K562 (cell line): ENCODE results near the gene IPO8. TPM values are rescaled to one million over a fixed set of nuclear protein-coding genes. Genes with fewer than 3 reads are reported as not detected.

Source experiments
- ATAC-seq: fragments of 200-7000 bp; cut with Tn5 transposase; 3 replicates; pipeline ENCODE4 v1.9.1; 2020; ENCODE audit warnings: moderate library complexity
- BruUV-seq: library from RNA; stranded (reverse); fragments of 400-500 nt; replicated peaks from 2 replicates; lab custom pipeline; 2021; lab: Mats Ljungman, UMichigan
- CTCF ChIA-PET: fragments of 300-600 bp; formaldehyde crosslinking; extraction: SDS; loops from one replicate; lab custom pipeline; 2021; ENCODE audit warnings: low intra/inter-chr PET ratio; lab: Yijun Ruan, JAX
- POLR2A ChIA-PET: fragments of 300-600, 350-650 bp; sonication (Branson Sonifier 250); formaldehyde crosslinking; extraction: SDS; loops from one replicate; lab custom pipeline; 2021; ENCODE audit warnings: antibody characterized with exemption, inconsistent platforms; lab: Yijun Ruan, JAX
- DNase-seq, 4 experiments: peaks; one replicate each; pipeline versions ENCODE4 v3.0.0 to v3.0.0-alpha.2; 2011 to 2018; ENCODE audit warnings: low spot score in 3 of 4, mixed read lengths in 3 of 4; ENCODE audit errors: extremely low read depth in 1 of 4
- FAIRE-seq: peaks from 2 replicates; lab custom pipeline; 2011; peaks lifted over from hg19 to GRCh38; lab: Jason Lieb, UNC
- H2AFZ ChIP-seq: 2 replicates; pipeline ENCODE4 v1.6.0; 2011; ENCODE audit warnings: low read depth, low read length, control low read depth, inconsistent platforms
- H3K27ac ChIP-seq: fragments of 200-600 bp; 3 replicates; pipeline ENCODE4 v1.8.0; 2011; ENCODE audit warnings: low read depth, mild to moderate bottlenecking, control low read depth, inconsistent platforms, low read length, moderate library complexity, mixed read lengths; ENCODE audit errors: extremely low read depth
- H3K27me3 ChIP-seq, 2 experiments: fragments of 300-600 bp in 1 of 2; 2 replicates in 1 of 2; 3 replicates in 1 of 2; pipeline versions ENCODE4 v1.6.0 to v1.8.0; 2011; ENCODE audit warnings: inconsistent platforms in 2 of 2, low read length in 2 of 2, mild to moderate bottlenecking in 1 of 2, mixed read lengths in 1 of 2, moderate library complexity in 1 of 2; ENCODE audit not compliant: control insufficient read depth in 2 of 2, insufficient read depth in 2 of 2
- H3K36me3 ChIP-seq: fragments of 300-600 bp; 3 replicates; pipeline ENCODE4 v1.8.0; 2011; ENCODE audit warnings: mild to moderate bottlenecking, low read length, inconsistent platforms; ENCODE audit not compliant: control insufficient read depth, insufficient read depth
- H3K4me1 ChIP-seq, 2 experiments: fragments of 200-600 bp in 1 of 2; replicated peaks in 1 of 2; 2 replicates in 1 of 2; 3 replicates in 1 of 2; pipeline versions ENCODE4 v1.5.1 to v1.8.0; 2011; ENCODE audit warnings: inconsistent platforms in 2 of 2, low read length in 2 of 2, mild to moderate bottlenecking in 1 of 2, mixed read lengths in 1 of 2, moderate library complexity in 1 of 2; ENCODE audit not compliant: control insufficient read depth in 2 of 2, insufficient read depth in 2 of 2
- H3K4me2 ChIP-seq: 2 replicates; pipeline ENCODE4 v1.6.1; 2011; ENCODE audit warnings: low read length, control low read depth, inconsistent platforms, mixed read lengths; ENCODE audit not compliant: insufficient read depth
- H3K4me3 ChIP-seq: fragments of 200-600 bp; sonication (generic), shearing (Covaris generic); 2 replicates; pipeline ENCODE4 v1.5.1; 2016; ENCODE audit warnings: control low read depth, inconsistent platforms
- H3K79me2 ChIP-seq: fragments of 200-600 bp; 3 replicates; pipeline ENCODE4 v1.8.0; 2011; ENCODE audit warnings: low read length, inconsistent platforms; ENCODE audit not compliant: control insufficient read depth, insufficient read depth
- H3K9ac ChIP-seq, 2 experiments: 2 replicates each; pipeline versions ENCODE4 v1.6.0 to v1.6.1; 2011; ENCODE audit warnings: low read depth in 2 of 2, low read length in 2 of 2, control low read depth in 1 of 2, inconsistent platforms in 1 of 2, mild to moderate bottlenecking in 1 of 2, mixed read lengths in 1 of 2; ENCODE audit not compliant: insufficient read depth in 1 of 2
- H3K9me1 ChIP-seq: one replicate; pipeline ENCODE4 v1.6.0; 2011; ENCODE audit warnings: inconsistent platforms, mild to moderate bottlenecking, low read length, moderate library complexity; ENCODE audit not compliant: control insufficient read depth, insufficient read depth
- H3K9me3 ChIP-seq: replicated peaks from 2 replicates; pipeline ENCODE4 v1.5.1; 2011; ENCODE audit warnings: low read depth, low read length, inconsistent platforms; ENCODE audit not compliant: control insufficient read depth, insufficient read depth
- H4K20me1 ChIP-seq: replicated peaks from 2 replicates; pipeline ENCODE4 v1.6.1; 2011; ENCODE audit warnings: low read length, inconsistent platforms, mixed read lengths; ENCODE audit not compliant: control insufficient read depth, insufficient read depth
- COPS2 ChIP-seq: fragments of 450-650 bp; conservative IDR thresholded peaks from 2 replicates; pipeline ENCODE4 v1.6.1; 2016; ENCODE audit warnings: mild to moderate bottlenecking, moderate library complexity
- GTF2E2 ChIP-seq: fragments of 200-800 bp; sonication (Bioruptor generic); IDR thresholded peaks from 2 replicates; pipeline ENCODE4 v1.6.1; 2016; ENCODE audit warnings: missing genetic modification characterization, missing compliant biosample characterization
- MED1 ChIP-seq: sonication (generic); formaldehyde crosslinking; IDR thresholded peaks from 2 replicates; pipeline ENCODE4 v1.8.1; 2023; ENCODE audit warnings: missing genetic modification reagents, borderline replicate concordance
- POU5F1 ChIP-seq: fragments of 150-350 bp; IDR thresholded peaks from 2 replicates; pipeline ENCODE4 v1.6.1; 2014; ENCODE audit warnings: borderline replicate concordance, low read length, low read depth, mild to moderate bottlenecking; ENCODE audit not compliant: partially characterized antibody
- SAFB ChIP-seq: fragments of 200-400 bp; formaldehyde crosslinking; IDR thresholded peaks from 2 replicates; pipeline ENCODE4 v1.6.1; 2017; ENCODE audit warnings: low read depth, low read length, borderline replicate concordance
- SAFB2 ChIP-seq: fragments of 200-400 bp; formaldehyde crosslinking; IDR thresholded peaks from 2 replicates; pipeline ENCODE4 v1.6.1; 2018; ENCODE audit warnings: borderline replicate concordance, low read length, low read depth, moderate library complexity; ENCODE audit not compliant: severe bottlenecking
- SLC30A9 ChIP-seq: fragments of 250-450 bp; sonication (Bioruptor Pico); IDR thresholded peaks from 2 replicates; pipeline ENCODE4 v1.8.0; 2022; ENCODE audit warnings: mild to moderate bottlenecking, moderate library complexity
- SMAD2 ChIP-seq: fragments of 150-350 bp; IDR thresholded peaks from 2 replicates; pipeline ENCODE4 v1.6.1; 2014; ENCODE audit warnings: low read depth, mild to moderate bottlenecking, low read length
- WGBS: fragments of 100-300 bp; shearing (Covaris generic); methylation state at CpG from one replicate; pipeline ENCODE4 v1.1.6; 2016; ENCODE audit warnings: low coverage, mixed read lengths; ENCODE audit not compliant: insufficient coverage; ENCODE audit errors: missing lambda C conversion rate; 5-methylcytosine and 5-hydroxymethylcytosine counted together
- in situ Hi-C: fragments of 300-500 bp; cut with MboI; formaldehyde crosslinking; loops from 4 replicates; pipeline ENCODE4 v1.15.0; 2018; ENCODE audit warnings: inconsistent platforms, mixed read lengths
- intact Hi-C: fragments of 100-400 bp; cut with micrococcal nuclease; formaldehyde crosslinking; loops from 2 replicates; pipeline ENCODE4 v1.14.2; 2022
- polyA plus RNA-seq, 8 experiments: library from polyadenylated mRNA; depleted of rRNA in 4 of 8; stranded (reverse) in 5 of 8; unstranded in 3 of 8; fragments of >200 nt; fragmentation: Nextera tagmentation in 2 of 8; fragmentation: Illumina TruSeq in 1 of 8; extraction: Ambion mirVana in 2 of 8; extraction: Trizol in 1 of 8; gene quantifications; 2 replicates each; pipeline versions ENCODE4 v1.2.1 to v1.2.3, GENCODE V29; 2011 to 2014; ENCODE audit warnings: inconsistent platforms in 1 of 8, missing spikeins in 1 of 8
- total RNA-seq, 7 experiments: library from RNA; depleted of rRNA in 6 of 7; stranded (reverse); fragments of >200 nt in 6 of 7; fragmentation: Illumina TruSeq in 2 of 7; extraction: Trizol in 2 of 7; gene quantifications; 2 replicates each; pipeline versions ENCODE4 v1.2.1 to v1.2.3, GENCODE V29; 2011 to 2021; ENCODE audit warnings: low replicate concordance in 1 of 7
- TF ChIP-seq, protein P1 (sequence below), 2 experiments: IDR thresholded peaks; 2 replicates each; pipeline ENCODE4 v1.6.1; 2012; ENCODE audit warnings: improper control_type of control experiment in 2 of 2, low read depth in 2 of 2, low read length in 2 of 2, borderline replicate concordance in 1 of 2

IPO8 gene
- total and polyA plus RNA-seq, 9 of the 15 experiments (the other 6 are each of a cell fraction or from before 2014, with no cell fraction given), result 6.5 to 39.6 (median 24.7) TPM

DNA sequence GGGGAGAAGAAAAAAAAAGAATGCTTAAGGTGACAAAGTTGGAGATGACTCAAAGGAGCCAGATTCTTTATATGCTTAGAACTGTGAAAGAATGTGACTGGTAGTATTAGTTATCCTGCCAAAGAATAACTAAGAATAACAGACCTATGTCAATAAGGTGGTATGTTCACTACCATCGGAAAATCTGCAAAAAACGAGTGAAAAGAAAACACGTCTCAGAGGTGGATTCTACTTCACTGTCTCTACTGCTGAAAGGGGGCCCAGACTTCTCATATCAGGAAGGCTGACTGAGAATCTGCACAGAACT, 64.7 kb downstream of the IPO8 start:
- WGBS, result 70% methylated on average over 3 of the region's 3 CpGs
- no peaks in the 10 kb centered on the region for H4K20me1 ChIP-seq
- no peaks in the 10 kb centered on the region for H3K9me1 ChIP-seq
- no peaks in the 10 kb centered on the region for H3K4me1 ChIP-seq
- CTCF ChIA-PET, result no interaction called here
- no peaks in the 10 kb centered on the region for H3K27me3 ChIP-seq
- in situ Hi-C loops, result no loop called here
- no peak overlapping the region for H3K4me2 ChIP-seq
- FAIRE-seq (no peak), DNase-seq (no peak), ATAC-seq (no peak)
- H2AFZ ChIP-seq, result no peak overlapping the region
- H3K79me2 ChIP-seq, result no peaks in the 10 kb centered on the region
- POLR2A ChIA-PET, result interaction anchor here (0.8 kb wide), 1 partner anchor 94 kb away, joined by 3 read pairs; no protein-coding TSS in a partner anchor
- H3K36me3 ChIP-seq, result peaks cover 52% of the 10 kb centered on the region; the same call in 2 of the 3 replicates
- BruUV-seq, result no TSS peak
- H3K9ac ChIP-seq, result no peak overlapping the region
- H3K4me3 ChIP-seq, result no peak overlapping the region
- intact Hi-C loops, result no loop called here
- TF ChIP-seq SAFB2 (no peak), GTF2E2 (tag) (no peak), COPS2 (no peak)
- TF ChIP-seq, all 486 proteins: peak for 0
- Histone ChIP-seq H3K27ac (no peak overlapping the region), H3K9me3 (no peaks in the 10 kb centered on the region)

DNA sequence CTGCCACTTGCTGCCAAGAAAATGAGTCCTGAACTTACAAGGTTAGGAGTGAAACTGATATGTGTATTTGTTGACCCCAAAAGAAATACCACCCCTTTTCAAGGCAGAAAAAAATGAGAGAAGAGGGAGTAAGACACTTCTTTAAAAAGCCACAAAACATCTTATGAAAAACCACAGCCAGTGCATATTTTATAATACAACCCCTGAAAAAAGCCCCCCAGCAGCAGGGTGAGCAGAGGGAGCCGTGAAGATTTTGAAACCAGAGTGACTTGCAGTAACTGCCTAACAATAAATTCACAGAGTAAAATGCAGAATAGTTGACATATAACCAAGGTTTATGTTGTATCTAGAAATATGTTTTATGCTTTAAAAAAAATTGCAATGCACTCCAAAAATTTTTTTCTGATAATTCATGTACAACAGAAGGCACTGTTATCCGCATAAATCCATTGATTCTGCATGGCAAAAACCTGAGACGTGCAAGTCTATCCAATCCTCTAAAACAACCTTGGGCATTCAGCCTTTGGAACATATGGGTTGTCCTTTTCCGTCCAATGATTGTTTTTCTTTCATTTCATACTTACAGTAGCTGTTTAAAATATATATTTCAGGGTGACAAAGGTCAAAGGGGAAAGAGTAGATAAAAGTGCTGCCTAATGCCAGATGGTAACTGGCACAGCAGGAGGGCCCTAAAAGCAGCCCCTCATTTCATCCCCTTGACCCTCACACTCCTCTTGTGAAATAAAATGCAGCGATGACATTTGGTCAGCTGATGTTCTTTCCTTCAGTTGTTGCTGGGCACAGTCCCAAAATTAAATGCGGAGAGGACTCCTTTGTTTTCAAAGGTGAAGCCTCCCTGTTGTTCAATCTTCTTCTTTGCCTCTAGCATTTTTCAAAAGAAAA, 65.3 kb downstream of the IPO8 start:
- Histone ChIP-seq H3K36me3 (peaks cover 48% of the 10 kb centered on the region; the same call in 2 of the 3 replicates), H3K4me2 (no peak overlapping the region), H3K27me3 (no peaks in the 10 kb centered on the region), H2AFZ (no peak overlapping the region), H3K9me3 (no peaks in the 10 kb centered on the region), H3K4me3 (no peak overlapping the region), H3K27ac (no peak overlapping the region), H3K9ac (no peak overlapping the region), H3K9me1 (no peaks in the 10 kb centered on the region), H3K79me2 (no peaks in the 10 kb centered on the region), H3K4me1 (no peaks in the 10 kb centered on the region), H4K20me1 (no peaks in the 10 kb centered on the region)
- no peak for DNase-seq
- intact Hi-C loops (no loop called here), in situ Hi-C loops (no loop called here)
- 84% methylated on average over 5 of the region's 6 CpGs for WGBS
- CTCF ChIA-PET, result no interaction called here
- no TSS peak for BruUV-seq
- POLR2A ChIA-PET, result interaction anchor here (0.8 kb wide), 1 partner anchor 95 kb away, joined by 3 read pairs; no protein-coding TSS in a partner anchor
- ATAC-seq, result no peak
- FAIRE-seq, result no peak
- TF ChIP-seq SMAD2 (no peak), SAFB (no peak), MED1 (CRISPR knock-in tag) (no peak), POU5F1 (no peak), SLC30A9 (CRISPR knock-in tag) (no peak)
- TF ChIP-seq, protein P1, sequence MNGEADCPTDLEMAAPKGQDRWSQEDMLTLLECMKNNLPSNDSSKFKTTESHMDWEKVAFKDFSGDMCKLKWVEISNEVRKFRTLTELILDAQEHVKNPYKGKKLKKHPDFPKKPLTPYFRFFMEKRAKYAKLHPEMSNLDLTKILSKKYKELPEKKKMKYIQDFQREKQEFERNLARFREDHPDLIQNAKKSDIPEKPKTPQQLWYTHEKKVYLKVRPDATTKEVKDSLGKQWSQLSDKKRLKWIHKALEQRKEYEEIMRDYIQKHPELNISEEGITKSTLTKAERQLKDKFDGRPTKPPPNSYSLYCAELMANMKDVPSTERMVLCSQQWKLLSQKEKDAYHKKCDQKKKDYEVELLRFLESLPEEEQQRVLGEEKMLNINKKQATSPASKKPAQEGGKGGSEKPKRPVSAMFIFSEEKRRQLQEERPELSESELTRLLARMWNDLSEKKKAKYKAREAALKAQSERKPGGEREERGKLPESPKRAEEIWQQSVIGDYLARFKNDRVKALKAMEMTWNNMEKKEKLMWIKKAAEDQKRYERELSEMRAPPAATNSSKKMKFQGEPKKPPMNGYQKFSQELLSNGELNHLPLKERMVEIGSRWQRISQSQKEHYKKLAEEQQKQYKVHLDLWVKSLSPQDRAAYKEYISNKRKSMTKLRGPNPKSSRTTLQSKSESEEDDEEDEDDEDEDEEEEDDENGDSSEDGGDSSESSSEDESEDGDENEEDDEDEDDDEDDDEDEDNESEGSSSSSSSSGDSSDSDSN (IDR thresholded peaks at IDR 0.05; ENCODE audit: borderline replicate concordance in 1 of 2, low read depth in 2 of 2, low read length in 2 of 2), result no peak
